ENCODE results near the gene PCDHGA6. TPM values are rescaled to one million over a fixed set of nuclear protein-coding genes. Genes with fewer than 3 reads are reported as not detected.

PCDHGA6 gene
- total and polyA plus RNA-seq, 2 of the 8 experiments (the other 6 are each of a cell fraction or from before 2014, with no cell fraction given): 1.4 to 2.0 TPM

GRCh38 chr5:141328231-141328630 is 45.5 kb upstream of the PCDHGA6 start:
- DNase-seq (ENCODE audit: low read depth in 1 of 2, low spot score in 2 of 2) (no peak), FAIRE-seq (no peak)
- Histone ChIP-seq H2AK5ac (ENCODE audit: low read depth, low read length) (no peak overlapping the region), H3K27ac (ENCODE audit: low read depth, low read length) (no peak overlapping the region), H3K4me2 (ENCODE audit: insufficient read depth in 1 of 2, low read depth in 2 of 2, low read length in 2 of 2) (no peak overlapping the region), H2BK5ac (ENCODE audit: low read depth, low read length) (no peak overlapping the region), H4K20me1 (replicated peaks in 1 of 2; ENCODE audit: control insufficient read depth in 1 of 2, insufficient read depth in 2 of 2, low read length in 2 of 2) (no peaks in the 10 kb centered on the region), H3K36me3 (ENCODE audit: control insufficient read depth in 2 of 4, insufficient read depth in 4 of 4, low read length in 3 of 4) (no peaks in the 10 kb centered on the region; a peak in 1 of 8 replicates), H3K4me3 (ENCODE audit: extremely low read depth in 1 of 4, insufficient read depth in 2 of 4, low read depth in 3 of 4, low read length in 4 of 4) (no peak overlapping the region), H2BK15ac (ENCODE audit: low read length) (no peak overlapping the region), H3K9ac (replicated peaks in 1 of 4; ENCODE audit: extremely low read depth in 1 of 4, low read depth in 3 of 4, low read length in 3 of 4) (no peak overlapping the region), H2BK12ac (ENCODE audit: low read depth, low read length) (no peak overlapping the region), H2AFZ (ENCODE audit: low read length) (no peak overlapping the region), H3K18ac (ENCODE audit: extremely low read depth, low read length) (no peak overlapping the region), H3K79me2 (ENCODE audit: control insufficient read depth in 1 of 2, insufficient read depth in 2 of 2, low read length in 2 of 2) (no peaks in the 10 kb centered on the region), H3K14ac (ENCODE audit: insufficient read length) (no peak overlapping the region), H2BK20ac (ENCODE audit: low read length) (no peak overlapping the region), H4K91ac (replicated peaks; ENCODE audit: insufficient read length, low read length) (no peak overlapping the region), H3K23ac (ENCODE audit: insufficient read length) (no peak overlapping the region), H3K9me3 (ENCODE audit: insufficient read depth in 2 of 2, low read depth in 1 of 2, low read length in 1 of 2) (peaks cover 20 to 29% of the 10 kb centered on the region in 2 experiments), H3K4me1 (replicated peaks in 1 of 4; ENCODE audit: control insufficient read depth in 3 of 4, insufficient read depth in 4 of 4, low read length in 3 of 4) (no peaks in the 10 kb centered on the region), H4K5ac (ENCODE audit: insufficient read length, low read depth, low read length) (no peak overlapping the region), H3K23me2 (ENCODE audit: low read depth, low read length) (0 out of 2 replicates have a peak, but pooled peaks cover 1% of the 10 kb centered on the region), H3K27me3 (replicated peaks in 1 of 4; ENCODE audit: control insufficient read depth in 3 of 4, extremely low read depth in 1 of 4, insufficient read depth in 3 of 4, low read length in 3 of 4) (no peaks in the 10 kb centered on the region), H4K8ac (ENCODE audit: extremely low read depth, insufficient read depth, low read length) (no peak overlapping the region), H3K4ac (replicated peaks; ENCODE audit: insufficient read length, low read depth, low read length) (no peak overlapping the region), H2BK120ac (replicated peaks; ENCODE audit: low read depth, low read length) (no peak overlapping the region), H3K56ac (replicated peaks; ENCODE audit: insufficient read length, low read depth, low read length) (no peak overlapping the region), H3K79me1 (ENCODE audit: low read depth, low read length) (no peaks in the 10 kb centered on the region)
- 93% methylated on average over 8 of the region's 8 CpGs; no CpG with 5 or more reads in 1 of the 2 experiments for WGBS, 2 experiments (ENCODE audit: extremely low coverage in 1 of 2, insufficient coverage in 1 of 2, insufficient read length in 1 of 2, insufficient replicate concordance in 2 of 2, low coverage in 1 of 2, low lambda C conversion rate in 2 of 2, missing lambda C conversion rate in 1 of 2)
- ChIA-PET CTCF (ENCODE audit: partially characterized antibody) (interaction anchor here (0.5 to 5.0 kb wide), 23 partner anchors 8 to 232 kb away, joined by 3 to 40 read pairs (median 6); partner anchors contain the start of genes PCDHB11, PCDHB14, PCDHB15 and PCDHB8), POLR2A (ENCODE audit: partially characterized antibody) (interaction anchor here (1.1 to 3.8 kb wide), 3 partner anchors 9 to 164 kb away, joined by 3 to 18 read pairs (median 6); partner anchors contain the start of genes PCDHGB1 and TAF7)
- TF ChIP-seq ATF3 (IDR thresholded peaks at IDR 0.05; ENCODE audit: insufficient read depth, low read depth, low read length): no peak
- TF ChIP-seq CTCF (IDR thresholded peaks at IDR 0.05; ENCODE audit: control extremely low read depth in 1 of 3, insufficient read depth in 1 of 3, low read depth in 1 of 3, low read length in 3 of 3): no peak
- TF ChIP-seq GABPA (IDR thresholded peaks at IDR 0.05; ENCODE audit: borderline replicate concordance, insufficient read depth, low read length): no peak
- TF ChIP-seq POLR2A (IDR thresholded peaks at IDR 0.05; ENCODE audit: control extremely low read depth in 1 of 2, low read depth in 2 of 2, low read length in 2 of 2): no peak
- no peak for TF ChIP-seq SIX5 (IDR thresholded peaks at IDR 0.05; ENCODE audit: low read depth, low read length)
- TF ChIP-seq FOSL1 (IDR thresholded peaks at IDR 0.05; ENCODE audit: insufficient read depth, low read depth, low read length): no peak

Data from H1 (cell line).